Loucy (cell line): ENCODE data around the gene SLFN11.
"Not testable (repeated sequence)": the region's sequence is repeated elsewhere in the genome, so short reads cannot be mapped to it uniquely, and the experiment has no call there.

Source experiments
- H2AFZ ChIP-seq: fragments of 200-600 bp; sonication (generic); 2 replicates; pipeline ENCODE4 v1.6.0; 2016; ENCODE audit warnings: antibody characterized with exemption, mild to moderate bottlenecking, low read length, moderate library complexity
- H3F3A ChIP-seq: fragments of 200-600 bp; 2 replicates; pipeline ENCODE4 v1.6.0; 2016; ENCODE audit warnings: antibody characterized with exemption, low read depth, mild to moderate bottlenecking
- H3K27me3 ChIP-seq: fragments of 200-600 bp; sonication (generic); 2 replicates; pipeline ENCODE4 v1.6.1; 2014; ENCODE audit warnings: low read length, mild to moderate bottlenecking; ENCODE audit not compliant: insufficient read depth, poor library complexity, severe bottlenecking
- H3K36me3 ChIP-seq: fragments of 200-600 bp; sonication (generic); 2 replicates; pipeline ENCODE4 v1.6.1; 2016; ENCODE audit warnings: low read length; ENCODE audit not compliant: insufficient read depth
- H3K4me1 ChIP-seq: fragments of 200-600 bp; sonication (generic); 2 replicates; pipeline ENCODE4 v1.5.1; 2014; ENCODE audit warnings: low read length, mild to moderate bottlenecking; ENCODE audit not compliant: insufficient read depth, poor library complexity, severe bottlenecking
- H3K4me2 ChIP-seq: fragments of 200-600 bp; sonication (generic); 2 replicates; pipeline ENCODE4 v1.6.0; 2014; ENCODE audit warnings: antibody characterized with exemption, low read length, low read depth, mild to moderate bottlenecking; ENCODE audit not compliant: poor library complexity, severe bottlenecking
- H3K4me3 ChIP-seq: fragments of 200-600 bp; sonication (generic); 2 replicates; pipeline ENCODE4 v1.5.1; 2014; ENCODE audit warnings: low read length, mild to moderate bottlenecking, mixed read lengths; ENCODE audit not compliant: poor library complexity, severe bottlenecking
- H3K79me2 ChIP-seq: fragments of 200-600 bp; sonication (generic); 2 replicates; pipeline ENCODE4 v1.6.1; 2014; ENCODE audit warnings: low read length; ENCODE audit not compliant: insufficient read depth
- H3K9ac ChIP-seq: fragments of 200-600 bp; sonication (generic); 2 replicates; pipeline ENCODE4 v1.6.0; 2014; ENCODE audit warnings: mild to moderate bottlenecking, low read depth, low read length, moderate library complexity; ENCODE audit not compliant: poor library complexity, severe bottlenecking
- H3K9me2 ChIP-seq: fragments of 200-600 bp; sonication (generic); replicated peaks from 2 replicates; pipeline ENCODE4 v1.6.1; 2016; ENCODE audit warnings: low read depth, low read length, mixed read lengths
- H3K9me3 ChIP-seq: fragments of 200-600 bp; sonication (generic); 2 replicates; pipeline ENCODE4 v1.6.1; 2014; ENCODE audit warnings: mild to moderate bottlenecking, antibody characterized with exemption, low read length, low read depth; ENCODE audit not compliant: insufficient read depth
- H4K20me1 ChIP-seq: fragments of 200-600 bp; sonication (generic); 2 replicates; pipeline ENCODE4 v1.6.0; 2014; ENCODE audit warnings: antibody characterized with exemption, low read length, mild to moderate bottlenecking; ENCODE audit not compliant: insufficient read depth, poor library complexity, severe bottlenecking
- CTCF ChIP-seq: fragments of 200-600 bp; sonication (generic); conservative IDR thresholded peaks from 2 replicates; pipeline ENCODE4 v1.5.1; 2014; ENCODE audit warnings: mild to moderate bottlenecking, antibody characterized with exemption, low read length
- EZH2phosphoT487 ChIP-seq: fragments of 200-600 bp; IDR thresholded peaks from 2 replicates; pipeline ENCODE4 v1.6.1; 2018; ENCODE audit warnings: antibody characterized with exemption, mild to moderate bottlenecking, moderate library complexity, borderline replicate concordance

The SLFN11 gene

DNA sequence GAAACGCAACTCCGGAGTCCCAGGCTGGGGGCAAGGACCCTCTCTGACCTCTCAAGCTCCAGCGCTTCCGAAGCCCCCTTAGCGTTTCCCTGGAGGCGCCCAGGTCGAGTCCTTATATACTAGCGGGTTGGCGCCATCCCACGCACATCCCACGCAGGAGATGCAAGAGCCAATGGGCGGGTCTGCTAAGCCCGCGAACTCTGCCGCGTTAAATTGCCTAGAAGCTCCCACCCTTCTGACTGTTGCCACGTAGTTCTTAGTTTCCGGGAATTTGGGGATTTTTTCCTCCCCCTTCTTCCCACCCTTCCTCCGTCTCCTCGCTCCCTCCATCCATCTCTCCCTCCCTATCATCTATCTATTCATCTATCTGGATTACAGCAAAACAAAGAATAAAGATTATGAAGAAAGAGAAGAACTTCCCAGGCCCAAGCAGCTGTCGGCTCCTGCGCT lies at the start of gene SLFN11:
Gene SLFN11 (minus strand): TSS at position 88 of the 450 bp plus-strand sequence. CDS start 9,814 bp downstream, outside the sequence.
- Histone ChIP-seq H3K4me3 (peak within 1 kb of the TSS; percentile 79), H3K4me1 (peaks cover 33% of the 10 kb centered on the region), H3K27me3 (peaks cover 24% of the 10 kb centered on the region), H4K20me1 (peaks cover 23% of the 10 kb centered on the region), H3F3A (0 out of 2 replicates have a peak, but pooled peaks cover 6% of the 10 kb centered on the region), H3K9me2 (no peaks in the 10 kb centered on the region), H3K36me3 (peaks cover 7% of the 10 kb centered on the region), H3K9ac (peak within 1 kb of the TSS; percentile 92), H3K4me2 (peak within 1 kb of the TSS; percentile 71), H2AFZ (peak within 1 kb of the TSS; percentile 71), H3K79me2 (peaks cover 52% of the 10 kb centered on the region), H3K9me3 (peaks cover 5% of the 10 kb centered on the region)
- TF ChIP-seq EZH2phosphoT487 (no peak), CTCF (no peak)

DNA sequence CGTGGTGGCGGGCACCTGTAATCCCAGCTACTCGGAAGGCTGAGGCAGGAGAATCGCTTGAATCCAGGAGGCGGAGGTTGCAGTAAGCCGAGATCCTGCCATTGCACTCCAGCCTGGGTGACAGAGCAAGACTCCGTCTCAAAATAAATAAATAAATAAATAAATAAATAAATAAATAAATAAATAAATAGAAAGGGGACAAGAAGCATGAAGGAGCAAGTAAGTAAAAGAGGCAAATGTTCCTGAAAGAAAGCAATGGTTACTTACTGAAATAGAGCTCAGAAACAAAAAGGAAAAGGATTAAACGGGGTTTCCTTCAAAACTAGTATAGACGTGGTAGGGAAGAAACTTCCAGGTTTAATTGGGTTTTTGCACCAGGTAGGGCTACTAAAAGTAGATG lies 47.6 kb upstream of the SLFN11 start:
- not testable (repeated sequence) for H3K79me2 ChIP-seq, H3K9me3 ChIP-seq, H3K4me1 ChIP-seq

GRCh38 chr17:35416659-35417058 lies 43.2 kb upstream of the SLFN11 start:
- no peaks in the 10 kb centered on the region for H4K20me1 ChIP-seq
- H3K4me1 ChIP-seq, result no peaks in the 10 kb centered on the region
- no peak overlapping the region for H3K4me3 ChIP-seq
- H3K9ac ChIP-seq, result no peak overlapping the region
- no peaks in the 10 kb centered on the region for H3F3A ChIP-seq
- no peaks in the 10 kb centered on the region; the same call in 1 of the 2 replicates for H3K9me3 ChIP-seq
- H2AFZ ChIP-seq, result no peak overlapping the region
- no peaks in the 10 kb centered on the region for H3K9me2 ChIP-seq
- TF ChIP-seq CTCF (no peak), EZH2phosphoT487 (no peak)
- no peaks in the 10 kb centered on the region; the same call in 1 of the 2 replicates for H3K36me3 ChIP-seq
- H3K4me2 ChIP-seq, result no peak overlapping the region
- H3K79me2 ChIP-seq, result no peaks in the 10 kb centered on the region
- no peaks in the 10 kb centered on the region for H3K27me3 ChIP-seq

More for the DNA sequence above, 47.6 kb upstream of the SLFN11 start:
- H3K27me3 ChIP-seq, H3K36me3 ChIP-seq, H3K9ac ChIP-seq, H3K4me2 ChIP-seq, H3F3A ChIP-seq, H3K4me3 ChIP-seq, H4K20me1 ChIP-seq, H2AFZ ChIP-seq, H3K9me2 ChIP-seq: not testable (repeated sequence)

GRCh38 chr17:35414707-35415106 lies 41.3 kb upstream of the SLFN11 start:
- H3K36me3 ChIP-seq, H3K79me2 ChIP-seq: not testable (repeated sequence)

More at GRCh38 chr17:35414707-35415106, 41.3 kb upstream of the SLFN11 start:
- H3K27me3 ChIP-seq, H4K20me1 ChIP-seq, H3F3A ChIP-seq, H3K4me1 ChIP-seq, H3K9ac ChIP-seq, H3K9me2 ChIP-seq, H2AFZ ChIP-seq, H3K4me2 ChIP-seq, H3K4me3 ChIP-seq, H3K9me3 ChIP-seq: not testable (repeated sequence)
